ENCODE results near the gene DTNB. TPM values are rescaled to one million over a fixed set of nuclear protein-coding genes. Genes with fewer than 3 reads are reported as not detected.

Gene DTNB
- total and polyA plus RNA-seq, 10 of the 15 experiments (the other 5 are each of a cell fraction or from before 2014, with no cell fraction given), result 4.5 to 30.6 (median 11.9) TPM

GRCh38 chr2:25597881-25598280 is 75.5 kb downstream of the DTNB start:
- no TSS peak for BruUV-seq (replicated peaks)
- DNase-seq (ENCODE audit: low read depth, low spot score), result no peak
- no peaks in the 10 kb centered on the region for H3K9me3 ChIP-seq (replicated peaks; ENCODE audit: control insufficient read depth, insufficient read depth, low read length)
- in situ Hi-C loops (cut with MboI) (no loop called here), intact Hi-C loops (cut with micrococcal nuclease; ENCODE audit: unreplicated experiment) (no loop called here)
- no peaks in the 10 kb centered on the region for H3K36me3 ChIP-seq (ENCODE audit: control insufficient read depth in 2 of 2, insufficient read depth in 2 of 2, low read length in 1 of 2)
- SMC1A ChIA-PET (ENCODE audit: uncharacterized antibody, unreplicated experiment), result interaction anchor here (0.7 to 3.9 kb wide), 10 partner anchors 9 to 432 kb away, joined by 3 to 27 read pairs (median 4); no protein-coding TSS in a partner anchor
- H3K27me3 ChIP-seq (replicated peaks in 1 of 2; ENCODE audit: control insufficient read depth in 2 of 2, insufficient read depth in 2 of 2, low read length in 1 of 2), result no peaks in the 10 kb centered on the region
- H3K9ac ChIP-seq (ENCODE audit: control insufficient read depth, insufficient read depth, low read length), result no peak overlapping the region
- RAD21 ChIA-PET (ENCODE audit: unreplicated experiment), result interaction anchor here (2.1 to 3.1 kb wide), 2 partner anchors 11 kb away, joined by 8 to 20 read pairs; no protein-coding TSS in a partner anchor
- H3K4me1 ChIP-seq (ENCODE audit: control insufficient read depth, insufficient read depth, low read length), result peaks cover 12% of the 10 kb centered on the region
- CTCF ChIA-PET, result interaction anchor here (0.7 to 5.5 kb wide), 11 partner anchors 10 to 311 kb away, joined by 3 to 40 read pairs (median 3); no protein-coding TSS in a partner anchor
- no peak overlapping the region for H2AFZ ChIP-seq (ENCODE audit: control insufficient read depth, low read depth, low read length)
- no peaks in the 10 kb centered on the region for H4K20me1 ChIP-seq (ENCODE audit: control insufficient read depth, insufficient read depth)
- FAIRE-seq, result no peak
- H3K4me3 ChIP-seq, result no peak overlapping the region
- no peak; the same call in 2 of the 3 replicates for ATAC-seq
- 100% methylated on average over 2 of the region's 2 CpGs for WGBS (ENCODE audit: insufficient coverage, insufficient replicate concordance, low lambda C conversion rate, missing lambda C conversion rate)
- H3K79me2 ChIP-seq (ENCODE audit: control insufficient read depth, insufficient read depth, low read length), result no peaks in the 10 kb centered on the region
- POLR2A ChIA-PET, result no interaction called here
- H3K4me2 ChIP-seq (ENCODE audit: control insufficient read depth, insufficient read depth), result no peak overlapping the region
- TF ChIP-seq PBX3 (IDR thresholded peaks at IDR 0.05; ENCODE audit: insufficient replicate concordance, low read depth, low read length) (no peak), CHD4 (IDR thresholded peaks at IDR 0.05) (no peak), CEBPZ (IDR thresholded peaks at IDR 0.05; ENCODE audit: low read depth, low read length) (0 out of 2 replicates have a peak, but pooled peaks have one; percentile 15), RAD51 (IDR thresholded peaks at IDR 0.05) (peak; percentile 72), MEF2B (IDR thresholded peaks at IDR 0.05; ENCODE audit: partially characterized antibody, poor library complexity, severe bottlenecking) (no peak), SMARCA5 (IDR thresholded peaks at IDR 0.05) (0 out of 2 replicates have a peak, but pooled peaks have one; percentile 85), YY1 (IDR thresholded peaks at IDR 0.05; ENCODE audit: low read depth, low read length) (0 out of 2 replicates have a peak, but pooled peaks have one; percentile 20), USF1 (IDR thresholded peaks at IDR 0.05; ENCODE audit: borderline replicate concordance, extremely low read length, insufficient read depth, low read depth, low read length) (peak; percentile 32), GATAD2B (conservative IDR thresholded peaks at IDR 0.05; ENCODE audit: low read depth) (no peak), HDAC6 (IDR thresholded peaks at IDR 0.05; ENCODE audit: unreplicated experiment) (no peak), PAX8 (IDR thresholded peaks at IDR 0.05) (no peak), SMAD5 (IDR thresholded peaks at IDR 0.05; ENCODE audit: low read depth) (no peak)
- no peak overlapping the region for H3K27ac ChIP-seq (ENCODE audit: control insufficient read depth, insufficient read depth)

Data from GM12878 (cell line).